GM19455 (cell line): ENCODE data around the gene FADS6.

Source experiments
- ATAC-seq: cut with Tn5 transposase; IDR thresholded peaks from one replicate; pipeline ENCODE4 v1.9.1; 2021; ENCODE audit not compliant: unreplicated experiment

FADS6 gene

DNA sequence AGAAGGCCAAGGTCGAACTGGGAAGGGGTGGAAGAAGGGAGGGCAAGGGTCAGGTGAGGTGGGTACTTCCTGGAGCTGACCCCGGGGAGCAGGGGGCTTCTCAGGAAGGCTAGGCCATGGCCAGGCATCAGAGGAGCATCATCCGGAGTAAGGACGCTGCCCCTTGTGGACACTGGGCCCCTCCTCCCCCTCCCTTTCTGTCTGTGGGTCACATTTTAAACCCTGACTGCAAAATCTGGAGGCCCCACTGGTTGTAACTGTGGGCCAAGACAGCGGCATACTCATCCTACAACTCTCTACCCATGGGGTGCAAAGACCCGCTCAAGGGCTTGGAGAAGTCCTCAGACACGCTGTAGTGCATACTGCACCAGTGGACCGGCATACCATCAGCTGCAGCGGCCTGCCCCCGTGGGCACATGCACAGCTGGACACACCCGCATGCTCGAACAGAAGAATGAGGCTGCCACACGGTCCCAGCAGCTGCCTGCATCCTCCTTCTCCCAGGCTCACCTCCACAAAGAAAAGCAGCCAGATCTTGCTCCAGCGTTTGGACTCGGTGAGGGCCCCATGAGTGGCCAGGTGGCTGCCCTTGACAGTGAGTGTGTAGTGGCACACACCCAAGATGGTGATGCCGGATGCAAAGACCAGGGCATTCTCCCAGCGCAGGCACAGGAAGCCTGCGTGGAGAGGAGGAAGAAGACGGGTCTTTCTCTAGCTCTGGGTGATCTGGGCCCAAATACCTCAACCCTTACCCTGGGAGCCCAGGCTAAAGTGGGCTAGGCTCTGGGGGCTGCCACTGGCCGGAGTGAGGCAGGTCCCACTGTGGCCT, 1.2 kb downstream of the FADS6 start:
- ATAC-seq: no peak

DNA sequence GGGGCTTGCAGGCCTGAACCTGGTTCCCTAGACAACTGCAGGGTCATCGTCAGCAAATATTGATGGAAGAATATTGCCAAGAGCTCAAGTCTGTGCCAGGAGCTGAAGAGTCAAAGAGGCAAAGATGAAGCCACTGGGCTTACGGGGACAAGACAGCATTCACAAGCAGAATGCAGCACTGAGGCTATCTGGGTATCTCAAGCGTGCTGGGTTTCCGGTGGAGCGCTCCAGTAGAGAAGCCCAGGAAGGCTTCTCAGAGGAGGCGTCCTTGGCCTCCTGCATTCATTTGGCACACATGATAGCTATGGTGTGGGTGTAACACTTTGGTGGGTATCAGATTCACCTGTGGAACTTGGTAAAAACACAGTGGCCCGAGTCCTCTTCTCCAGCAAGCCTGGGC, 2.9 kb downstream of the FADS6 start:
- no peak for ATAC-seq

DNA sequence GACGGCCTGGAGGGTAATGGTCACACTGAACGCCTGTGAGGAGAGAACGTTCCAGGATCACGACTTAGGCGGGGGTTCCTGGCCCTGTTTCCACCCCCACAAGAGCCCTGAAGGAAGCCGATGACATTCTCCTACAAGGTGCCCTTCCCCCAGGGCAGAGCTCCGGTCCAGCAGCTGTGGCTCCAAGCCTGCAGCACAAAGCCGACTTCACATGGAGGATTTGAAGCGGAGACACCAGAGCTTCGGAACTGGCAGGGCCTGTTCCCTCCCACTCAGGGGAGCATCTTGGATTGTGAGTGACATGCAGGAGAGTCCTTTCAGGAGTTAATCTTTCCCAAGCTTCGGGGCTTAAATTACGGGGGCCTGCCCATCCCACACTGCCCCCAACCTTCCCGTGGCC, 5.0 kb downstream of the FADS6 start:
- no peak for ATAC-seq

DNA sequence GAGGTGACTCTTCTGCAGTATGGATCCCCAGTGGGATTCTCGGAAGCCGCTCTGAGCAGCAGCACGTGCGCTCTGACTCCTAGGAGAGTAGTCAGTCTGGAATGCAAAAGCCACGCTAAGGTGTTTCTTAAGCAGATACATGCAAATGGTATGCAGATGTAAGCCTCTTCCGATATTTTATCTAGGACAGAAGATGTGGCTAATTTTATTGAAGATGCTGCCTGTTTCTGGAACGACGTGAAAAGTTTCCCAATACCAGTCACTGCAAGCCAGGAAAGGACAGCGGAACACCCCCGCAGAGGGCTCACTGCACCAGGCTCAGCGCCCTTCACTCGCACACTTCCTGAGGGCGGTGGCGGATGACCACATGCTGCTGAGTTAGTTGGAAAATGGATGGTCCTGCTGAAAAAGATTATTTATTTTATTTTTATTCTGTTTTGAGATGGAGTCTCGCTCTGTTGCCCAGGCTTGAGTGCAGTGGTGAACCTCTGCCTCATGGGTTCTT, 10.1 kb downstream of the FADS6 start:
- ATAC-seq: no peak

DNA sequence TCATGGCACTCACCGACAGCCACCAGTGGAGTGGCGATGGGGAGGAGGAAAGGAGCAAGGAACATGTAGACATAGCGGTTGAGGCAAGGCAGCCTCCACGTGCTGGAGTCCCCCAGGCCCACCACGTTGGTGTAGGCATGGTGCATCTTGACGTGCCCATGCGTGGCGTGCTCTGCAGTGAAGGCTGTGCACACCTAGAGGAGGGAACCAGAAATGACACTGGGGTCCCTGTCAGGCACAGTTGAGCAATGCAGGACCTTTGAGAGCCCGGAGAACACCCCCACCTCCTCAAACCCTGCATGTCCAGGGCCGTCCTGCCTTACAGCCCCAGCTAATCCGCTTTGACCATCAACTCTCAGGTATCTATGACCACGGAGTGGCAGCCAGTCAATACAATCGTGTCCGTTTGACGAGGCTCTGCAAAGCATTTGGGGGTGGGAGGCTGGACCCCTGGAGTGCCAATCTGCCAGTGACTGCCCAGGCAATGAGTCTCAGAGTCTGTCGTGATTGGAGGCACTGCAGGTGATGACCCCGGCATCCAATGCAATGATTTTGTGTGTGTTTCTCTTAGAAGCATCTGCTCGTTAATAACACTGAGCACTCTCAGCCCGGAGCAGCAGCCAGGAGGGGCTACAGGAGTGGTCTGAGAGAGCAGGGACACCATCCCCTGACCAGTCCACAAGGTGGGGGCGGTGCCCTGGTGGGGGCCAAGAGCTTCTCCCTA, 10.8 kb downstream of the FADS6 start:
- no peak for ATAC-seq

DNA sequence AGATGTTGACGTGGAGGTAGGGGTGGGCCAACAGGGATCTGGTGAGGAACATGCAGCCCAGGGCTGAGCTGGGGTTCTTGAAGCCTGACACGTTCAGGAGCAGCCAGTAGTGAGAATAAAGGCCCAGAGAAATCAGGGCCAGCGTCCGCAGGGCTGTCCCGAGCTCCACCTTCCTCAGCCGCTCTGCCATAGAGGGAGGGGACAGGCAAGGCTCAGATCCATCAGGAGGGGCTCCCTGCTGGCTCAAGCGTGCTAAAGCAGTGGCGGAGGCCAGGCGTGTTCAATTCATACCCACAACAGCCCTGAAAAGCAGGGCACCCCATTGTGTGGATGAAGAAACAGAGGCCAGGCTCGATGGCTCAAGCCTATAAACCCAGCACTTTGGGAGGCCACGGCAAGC, 12.4 kb downstream of the FADS6 start:
- no peak for ATAC-seq

DNA sequence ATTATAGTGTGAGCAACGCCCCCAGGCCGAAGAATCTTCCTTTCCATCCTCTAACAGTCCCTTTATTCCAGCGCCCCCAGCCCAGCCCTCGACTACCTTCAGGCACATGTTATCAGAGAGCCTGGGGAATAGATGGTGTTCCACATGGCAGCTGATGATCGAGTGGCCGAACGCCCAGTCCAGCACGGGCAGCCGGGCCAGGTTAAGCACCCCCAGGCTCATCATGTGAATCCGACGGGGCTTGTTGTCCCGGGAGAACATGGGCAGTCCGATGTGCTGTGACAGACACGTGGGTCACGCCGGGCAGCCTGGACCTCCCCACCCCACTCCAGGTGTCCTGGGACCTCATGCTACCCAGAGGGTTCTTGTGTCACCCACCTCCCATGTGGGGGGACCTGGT, 14.1 kb downstream of the FADS6 start:
- no peak for ATAC-seq

DNA sequence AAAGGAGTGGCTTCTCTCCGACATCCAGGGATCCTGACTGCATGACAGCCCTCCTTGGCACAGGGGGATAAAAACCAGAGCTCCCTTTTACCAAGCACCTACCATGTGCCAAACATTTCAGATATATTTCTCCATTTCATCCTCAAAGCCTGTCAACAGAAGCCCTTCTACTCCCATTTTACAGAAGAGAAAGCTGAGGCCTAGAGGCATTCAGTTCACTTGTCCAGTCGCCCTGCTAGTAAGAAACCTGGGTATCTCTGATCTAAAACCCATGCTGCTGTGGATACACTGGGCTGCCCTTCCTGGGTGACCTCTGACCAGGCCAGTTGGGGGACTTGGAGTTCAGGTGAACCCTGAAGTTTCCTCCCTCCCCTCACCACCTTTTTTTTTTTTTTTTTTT, 14.8 kb downstream of the FADS6 start:
- no peak for ATAC-seq

DNA sequence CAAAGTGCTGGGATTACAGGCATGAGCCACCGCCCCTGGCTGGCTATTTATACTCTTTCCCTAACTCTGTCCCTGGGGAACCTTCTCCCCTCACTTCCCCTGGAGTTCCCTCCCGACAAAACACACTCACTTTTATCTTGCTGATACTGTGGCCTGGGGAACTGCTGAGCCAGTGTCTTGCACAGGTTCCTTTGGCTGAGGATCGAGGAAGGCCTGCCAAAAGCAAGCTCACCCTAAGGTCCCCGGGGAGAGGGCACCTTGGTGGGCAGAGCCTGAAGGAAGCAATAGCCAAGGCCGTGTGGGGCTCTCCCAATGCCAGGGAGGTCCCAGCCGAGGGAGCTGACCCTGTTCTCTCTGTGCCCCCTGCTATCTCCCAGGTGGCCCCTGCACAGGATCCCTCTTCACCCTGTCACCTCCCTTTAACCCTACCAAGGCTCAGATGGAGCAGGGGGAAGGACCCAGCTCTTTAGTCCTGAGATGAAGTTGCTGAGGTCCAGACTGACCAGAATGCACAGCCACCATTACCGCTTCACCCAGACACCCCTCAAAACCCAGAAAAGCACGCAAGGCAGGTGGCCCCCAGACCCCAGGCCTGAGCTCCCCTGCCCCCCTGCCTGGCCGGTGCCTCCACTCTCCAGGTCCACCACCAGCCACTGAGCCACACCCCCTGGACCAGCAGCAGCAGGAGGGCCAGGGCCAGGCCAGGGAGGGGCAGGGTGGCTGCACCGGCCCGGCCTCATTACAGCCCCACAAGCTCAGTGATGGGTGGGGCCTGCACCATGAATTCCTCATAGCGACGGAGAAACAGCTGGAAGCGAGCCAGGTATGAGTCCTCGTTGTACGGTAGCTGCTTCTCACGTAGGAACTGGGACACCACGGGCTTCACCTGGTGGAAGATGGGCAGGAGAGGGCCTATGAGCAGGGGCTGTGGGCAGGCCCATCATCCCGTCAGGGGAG, 15.6 kb downstream of the FADS6 start:
- ATAC-seq: no peak

DNA sequence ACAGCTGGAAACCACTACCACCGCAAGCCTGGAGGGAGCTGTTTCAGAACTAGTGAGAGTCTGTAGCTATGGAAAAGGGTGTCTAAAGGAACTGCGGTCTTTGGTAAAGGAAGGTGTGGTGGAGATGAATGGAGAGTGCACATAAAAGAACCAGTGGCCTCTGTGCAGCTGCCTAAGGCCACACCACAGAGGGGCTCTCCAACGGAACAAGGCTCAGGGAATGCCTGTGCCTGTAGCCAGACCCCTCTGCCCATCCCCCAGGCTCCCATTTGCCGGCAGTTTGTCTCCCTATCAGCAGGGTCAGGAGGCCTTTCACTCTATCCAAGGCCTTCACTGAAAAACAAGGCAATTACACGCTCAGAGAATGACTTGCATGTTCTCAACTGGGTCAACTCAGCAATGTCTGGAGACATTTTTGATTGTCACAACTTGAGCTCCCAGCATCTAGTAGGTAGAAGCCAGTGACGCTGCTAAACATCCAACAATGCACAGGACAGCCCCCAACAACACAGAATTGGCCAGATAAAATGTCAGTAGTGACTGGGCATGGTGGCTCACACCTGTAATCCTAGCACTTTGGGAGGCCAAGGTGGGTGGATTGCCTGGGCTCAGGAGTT, 17.3 kb downstream of the FADS6 start:
- no peak for ATAC-seq

DNA sequence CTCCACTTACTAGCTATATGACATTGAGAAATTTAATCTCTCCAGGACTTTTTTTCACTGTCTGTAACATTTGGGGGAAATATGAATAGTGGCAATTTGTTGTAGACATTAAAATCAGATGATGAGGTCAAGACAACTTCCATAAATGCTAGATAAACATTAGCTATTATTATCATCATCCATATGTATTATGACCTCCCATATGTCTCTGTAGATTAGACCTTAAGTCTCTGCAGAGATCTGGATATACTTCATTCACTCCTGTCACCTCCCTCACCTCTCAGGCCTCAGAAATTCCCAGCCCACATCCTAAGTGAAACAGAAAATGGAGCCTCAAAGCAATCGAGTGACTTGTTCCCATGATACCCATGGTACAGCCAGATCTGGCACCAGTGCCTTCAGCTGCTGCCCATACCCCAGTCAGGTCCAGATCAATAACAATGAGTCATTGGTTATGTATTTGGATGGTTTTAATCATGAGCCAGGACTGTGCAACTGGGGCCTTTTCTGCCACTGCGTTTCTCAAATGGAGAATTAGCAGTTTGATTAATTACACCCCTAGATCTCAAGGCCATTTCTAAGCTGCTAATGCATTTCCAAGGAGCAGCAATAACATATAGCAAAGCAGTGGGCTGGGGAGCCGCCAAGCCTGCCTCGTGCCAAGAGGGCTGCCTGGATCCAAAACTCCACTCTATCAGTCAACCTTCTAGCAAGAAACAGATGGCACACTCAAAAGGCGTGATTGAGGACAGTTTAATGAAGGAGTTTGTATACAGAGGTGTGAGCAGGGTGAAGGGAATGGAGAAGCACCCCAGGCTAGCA, 18.1 kb downstream of the FADS6 start:
- no peak for ATAC-seq

DNA sequence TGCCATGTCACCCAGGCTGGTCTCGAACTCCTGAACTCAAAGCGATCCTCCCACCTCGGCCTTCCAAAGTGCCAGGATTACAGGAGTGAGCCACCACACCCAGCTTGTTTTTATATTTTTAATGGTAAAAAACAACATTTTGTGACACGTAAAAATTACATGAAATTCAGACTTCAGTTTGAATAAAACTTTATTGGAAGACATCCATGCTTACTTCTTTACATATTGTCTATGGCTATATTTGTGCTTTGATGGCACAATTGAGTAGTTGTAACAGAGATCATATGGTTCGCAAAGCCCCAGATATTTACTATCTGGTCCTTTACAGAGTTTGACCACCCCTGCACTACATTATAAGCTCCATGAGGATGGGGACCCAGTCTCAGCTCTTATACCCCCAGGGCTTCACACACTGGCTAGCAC, 18.8 kb downstream of the FADS6 start:
- no peak for ATAC-seq

DNA sequence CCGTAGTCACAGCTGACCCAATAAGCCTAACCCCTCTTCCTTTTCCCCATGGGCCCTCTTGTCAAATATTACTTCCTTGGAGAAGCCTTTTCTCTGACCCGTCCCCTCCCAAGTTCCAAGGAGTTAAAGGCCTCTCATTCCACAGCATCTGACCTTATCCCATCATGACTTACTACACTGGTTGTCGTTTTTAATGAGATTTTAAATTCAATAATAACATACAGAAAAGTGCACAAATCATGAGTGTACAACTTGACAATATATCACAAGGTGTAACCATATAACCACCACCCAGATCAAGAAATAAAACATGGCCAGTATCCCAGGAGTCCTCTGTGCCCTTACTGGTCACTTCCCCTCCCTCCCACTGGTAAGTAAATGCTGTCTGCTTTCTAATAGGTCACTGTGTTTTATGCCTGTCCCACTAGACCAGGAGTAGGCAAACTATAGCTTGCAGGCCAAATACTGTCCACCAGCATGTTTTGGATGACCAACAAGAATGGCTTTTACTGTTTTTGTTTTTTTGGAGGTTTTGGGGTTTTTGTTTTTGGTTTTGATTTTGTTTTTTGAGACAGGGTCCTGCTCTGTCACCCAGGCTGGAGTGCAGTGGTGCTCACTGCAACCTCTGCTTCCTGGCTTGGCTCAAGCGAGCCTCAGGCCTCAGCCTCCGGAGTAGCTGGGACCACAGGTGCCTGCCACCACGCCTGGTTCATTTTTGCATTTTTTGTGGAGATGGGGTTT, 19.4 kb downstream of the FADS6 start:
- no peak for ATAC-seq

DNA sequence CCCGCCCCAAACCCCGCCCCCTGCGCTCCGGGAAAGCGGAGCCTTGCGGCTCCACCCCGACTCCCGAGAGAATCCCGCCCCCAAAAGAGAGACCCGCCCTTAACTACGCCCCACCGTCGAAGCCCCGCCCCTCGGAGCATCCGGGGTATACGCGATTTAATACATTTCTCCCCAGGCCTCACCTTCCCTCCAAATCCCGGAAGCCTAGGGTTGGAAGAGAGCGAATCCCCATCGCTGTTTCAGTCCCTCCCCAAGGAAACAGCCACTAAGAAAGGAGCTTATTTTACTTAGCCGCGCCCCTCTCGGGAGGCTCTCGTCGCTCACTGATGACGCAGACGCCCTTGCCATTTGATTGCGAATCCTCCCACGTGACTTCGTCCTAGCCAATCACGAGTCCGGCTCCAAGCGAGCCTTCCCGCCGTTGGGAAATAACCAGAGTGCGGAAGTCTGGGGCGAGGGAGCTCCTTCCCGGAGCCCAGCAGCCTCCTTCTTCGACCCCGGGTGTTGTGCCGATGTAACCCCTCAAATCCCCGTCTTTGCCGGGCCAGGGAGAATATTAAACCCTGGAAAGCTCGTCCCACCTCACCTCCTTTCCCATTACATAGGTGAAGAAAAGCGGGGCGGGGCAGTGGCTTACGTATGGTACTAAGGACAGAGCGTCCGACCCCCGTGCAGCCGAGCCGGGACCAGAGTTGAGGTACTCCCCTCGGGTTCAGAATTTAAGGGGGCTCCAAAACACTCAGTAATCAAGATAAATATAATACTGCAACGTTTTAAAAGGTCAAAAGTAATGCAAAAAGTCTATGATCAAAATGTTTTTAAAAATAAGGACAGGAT, 20.2 kb downstream of the FADS6 start:
- peak; percentile 86 for ATAC-seq

DNA sequence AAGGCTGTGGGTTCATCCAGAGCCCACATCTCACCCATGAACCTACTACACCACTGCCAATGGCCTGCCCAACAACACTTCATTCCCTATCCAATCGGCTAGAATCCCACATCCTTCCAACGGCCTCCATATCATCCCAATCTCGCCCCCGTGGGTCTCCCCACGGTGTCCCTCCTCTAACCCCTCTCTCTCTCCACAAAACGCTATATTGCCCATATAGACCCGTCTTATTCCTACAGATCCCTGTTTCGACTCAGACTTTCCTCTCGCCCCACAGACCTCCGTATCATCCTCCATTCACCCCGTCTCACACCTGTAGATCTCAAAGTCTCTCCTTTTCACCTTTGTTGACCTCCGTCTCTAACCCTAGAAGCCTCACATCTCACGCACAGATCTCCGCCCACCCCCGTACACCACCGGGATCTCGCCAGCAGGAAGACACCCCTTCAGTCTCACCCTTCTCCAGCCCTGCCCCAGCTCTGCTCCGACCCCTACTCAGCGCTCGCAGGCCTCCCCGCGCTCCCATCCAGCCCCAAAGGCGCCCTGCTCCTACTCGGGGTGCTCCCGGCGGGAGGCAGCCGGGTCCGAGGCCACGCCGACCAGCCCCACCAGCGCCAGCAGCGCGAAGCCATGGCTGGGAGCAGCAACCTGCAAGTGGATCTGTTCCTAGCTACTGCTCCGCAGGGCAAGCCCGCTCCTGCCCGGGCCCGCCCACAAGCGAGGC, 21.0 kb downstream of the FADS6 start, which contains the start of gene FDXR:
Gene FDXR (minus strand): TSS at position 682 of the 724 bp plus-strand sequence. CDS start 50 bp downstream, at position 632.
- peak; percentile 32 for ATAC-seq

DNA sequence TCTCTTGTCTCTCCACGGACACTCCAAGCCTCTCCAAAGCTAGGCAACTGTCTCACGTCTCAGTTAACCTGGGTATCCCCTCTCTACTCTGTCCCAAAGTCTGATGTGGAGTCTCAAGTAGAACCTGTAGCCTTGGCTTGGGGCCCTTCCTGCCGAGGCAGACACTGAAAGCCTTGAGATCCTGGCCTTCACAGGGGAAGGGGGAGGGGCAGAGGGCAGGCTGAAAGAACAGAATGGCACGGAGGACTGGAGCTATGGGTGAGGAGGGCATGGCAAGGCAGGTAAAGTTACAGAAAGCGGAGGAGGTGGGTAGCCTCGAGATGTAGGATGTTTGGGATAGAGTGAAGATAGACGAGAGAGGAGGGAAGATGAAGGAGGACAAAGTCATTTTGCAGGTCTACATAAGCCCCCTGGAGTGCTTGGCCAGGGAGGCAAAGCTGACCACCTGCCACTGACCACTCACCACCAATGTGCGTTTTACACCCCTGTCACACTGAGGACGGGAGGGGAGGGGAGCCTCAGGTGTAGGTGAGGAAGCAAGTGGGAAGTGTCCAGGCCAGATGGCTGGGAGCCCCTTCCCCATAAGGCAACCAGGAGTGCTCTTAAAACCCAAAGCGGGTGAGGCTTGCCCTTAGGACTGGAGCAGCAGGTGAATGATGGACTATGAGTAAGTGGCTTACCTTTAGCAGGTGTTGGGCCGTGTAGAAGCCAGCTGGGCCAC, 21.9 kb downstream of the FADS6 start:
- ATAC-seq: no peak

DNA sequence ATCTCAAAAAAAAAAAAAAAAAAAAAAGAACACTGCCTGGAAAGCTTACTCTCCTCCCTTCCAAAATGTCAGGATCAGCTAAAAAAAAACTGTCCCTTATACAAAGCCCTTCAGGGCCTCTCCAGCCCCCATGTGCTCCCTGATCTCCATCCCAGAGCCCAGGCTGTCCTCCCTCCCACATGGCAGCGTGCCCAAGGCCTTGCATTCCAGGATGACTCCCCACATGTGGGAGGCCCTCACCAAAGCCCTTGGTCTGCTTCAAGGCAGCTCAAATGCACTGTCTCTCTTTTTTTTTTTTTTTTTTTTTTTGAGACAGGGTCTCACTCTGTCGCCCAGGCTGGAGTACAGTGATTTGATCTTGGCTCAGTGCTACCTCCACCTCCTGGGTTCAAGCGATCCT, 22.9 kb downstream of the FADS6 start:
- no peak for ATAC-seq
